SH-SY5Y (cell line): ENCODE results near the gene NAV2.

ENCODE experiments used
- GATA2 ChIP-seq: IDR thresholded peaks from 2 replicates; pipeline ENCODE4 v1.6.1; 2011; ENCODE audit warnings: mild to moderate bottlenecking, low read depth, low read length
- GATA3 ChIP-seq: IDR thresholded peaks from 2 replicates; pipeline ENCODE4 v1.6.1; 2011; ENCODE audit warnings: low read depth, mild to moderate bottlenecking, low read length, moderate library complexity

DNA sequence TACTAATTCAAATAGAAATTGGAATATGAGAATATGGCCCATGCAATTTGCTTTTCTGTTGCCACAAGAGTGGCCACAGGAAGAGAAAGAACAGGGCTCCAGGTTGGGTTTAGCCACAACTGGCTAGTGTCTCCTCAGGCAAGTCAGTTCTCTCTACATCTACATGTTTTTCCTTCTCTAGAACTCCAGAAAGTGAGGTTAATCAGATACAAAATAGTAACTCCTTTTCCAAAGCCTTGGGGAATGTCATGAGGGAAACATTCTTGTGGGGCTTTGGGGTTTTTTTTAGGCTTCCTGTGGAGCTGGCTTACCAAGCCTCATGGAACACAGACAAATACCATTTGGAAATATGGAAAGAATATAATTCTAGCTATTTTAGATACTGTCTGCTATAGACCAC is 161.6 kb downstream of the NAV2 start:
- TF ChIP-seq GATA2, result no peak
- no peak for TF ChIP-seq GATA3
